GM12891 (cell line): ENCODE results near the gene RPH3AL.
"Not testable (repeated sequence)": the region's sequence is repeated elsewhere in the genome, so short reads cannot be mapped to it uniquely, and the experiment has no call there.

Source experiments
- POLR2A ChIP-seq: IDR thresholded peaks from 2 replicates; pipeline ENCODE4 v1.6.1; 2011; ENCODE audit warnings: low read depth, low read length, control low read depth
- POLR2AphosphoS5 ChIP-seq: IDR thresholded peaks from 2 replicates; pipeline ENCODE4 v1.6.1; 2011; ENCODE audit warnings: low read depth, low read length, control low read depth
- TAF1 ChIP-seq: IDR thresholded peaks from 2 replicates; pipeline ENCODE4 v1.6.1; 2011; ENCODE audit warnings: low read depth, low read length, control low read depth

- not testable (repeated sequence) for TF ChIP-seq POLR2A, POLR2AphosphoS5, TAF1
Observed at GRCh38 chr17:366657-367615, 14.3 kb upstream of the RPH3AL start.
